SK-N-SH (cell line): Measurements from ENCODE around the gene ZNF563. TPM values are rescaled to one million over a fixed set of nuclear protein-coding genes. Genes with fewer than 3 reads are reported as not detected.

ENCODE experiments used
- CTCF ChIA-PET: fragments of 300-600, 350-600 bp; formaldehyde crosslinking; extraction: SDS; loops from one replicate; lab custom pipeline; 2021; lab: Yijun Ruan, JAX
- POLR2A ChIA-PET: fragments of 350-600 bp; sonication (Branson Sonifier 250); formaldehyde crosslinking; extraction: SDS; loops from one replicate; lab custom pipeline; 2020; ENCODE audit warnings: antibody characterized with exemption, inconsistent platforms; lab: Yijun Ruan, JAX
- DNase-seq: peaks from one replicate; pipeline ENCODE4 v3.0.0; 2012
- H2AFZ ChIP-seq: fragments of 200-600 bp; sonication (generic); 2 replicates; pipeline ENCODE4 v1.8.1; 2016; ENCODE audit warnings: antibody characterized with exemption, mild to moderate bottlenecking, low read depth
- H3F3A ChIP-seq: fragments of 200-600 bp; sonication (generic); replicated peaks from 2 replicates; pipeline ENCODE3; 2016; ENCODE audit warnings: antibody characterized with exemption, mild to moderate bottlenecking; ENCODE audit not compliant: insufficient read depth
- H3K27ac ChIP-seq, 2 experiments: fragments of 200-500 bp in 1 of 2; fragments of 200-600 bp in 1 of 2; sonication (Bioruptor generic) in 1 of 2; sonication (generic), shearing (Covaris generic) in 1 of 2; 2 replicates each; pipeline versions ENCODE4 v1.5.1 to v1.6.1; 2014 to 2016; ENCODE audit warnings: low read depth in 2 of 2, inconsistent platforms in 1 of 2, low read length in 1 of 2, mild to moderate bottlenecking in 1 of 2, mixed read lengths in 1 of 2
- H3K27me3 ChIP-seq: fragments of 200-600 bp; sonication (generic), shearing (Covaris generic); 2 replicates; pipeline ENCODE4 v1.6.1; 2016; ENCODE audit warnings: mixed run types; ENCODE audit not compliant: insufficient read depth
- H3K36me3 ChIP-seq, 2 experiments: fragments of 200-500 bp in 1 of 2; fragments of 200-600 bp in 1 of 2; sonication (Bioruptor generic) in 1 of 2; sonication (generic) in 1 of 2; replicated peaks in 1 of 2; 2 replicates each; pipeline versions ENCODE3 to v1.5.1; 2014 to 2016; ENCODE audit warnings: low read length in 1 of 2, mild to moderate bottlenecking in 1 of 2; ENCODE audit not compliant: insufficient read depth in 2 of 2, control insufficient read depth in 1 of 2
- H3K4me1 ChIP-seq, 2 experiments: fragments of 200-500 bp in 1 of 2; fragments of 200-600 bp in 1 of 2; sonication (Bioruptor generic) in 1 of 2; sonication (generic), shearing (Covaris generic) in 1 of 2; 2 replicates each; pipeline versions ENCODE4 v1.5.1 to v1.6.1; 2014 to 2016; ENCODE audit warnings: low read depth in 1 of 2, low read length in 1 of 2, mixed run types in 1 of 2; ENCODE audit not compliant: insufficient read depth in 2 of 2, control insufficient read depth in 1 of 2
- H3K4me2 ChIP-seq: fragments of 200-600 bp; sonication (generic), shearing (Covaris generic); 2 replicates; pipeline ENCODE4 v1.6.1; 2017; ENCODE audit warnings: mixed run types
- H3K4me3 ChIP-seq, 2 experiments: fragments of 200-500 bp in 1 of 2; fragments of 200-600 bp in 1 of 2; sonication (Bioruptor generic) in 1 of 2; sonication (generic), shearing (Covaris generic) in 1 of 2; 2 replicates each; pipeline versions ENCODE4 v1.5.1 to v1.8.1; 2014 to 2016; ENCODE audit warnings: low read depth in 2 of 2, inconsistent platforms in 1 of 2, low read length in 1 of 2, mild to moderate bottlenecking in 1 of 2, mixed read lengths in 1 of 2, moderate library complexity in 1 of 2
- H3K79me2 ChIP-seq: fragments of 200-600 bp; sonication (generic); 2 replicates; pipeline ENCODE4 v1.8.1; 2017; ENCODE audit warnings: mild to moderate bottlenecking; ENCODE audit not compliant: insufficient read depth
- H3K9ac ChIP-seq: fragments of 200-600 bp; sonication (generic); 2 replicates; pipeline ENCODE4 v1.6.1; 2017; ENCODE audit warnings: mixed run types
- H3K9me2 ChIP-seq: fragments of 200-600 bp; sonication (generic); 2 replicates; pipeline ENCODE4 v1.6.1; 2017; ENCODE audit warnings: mixed run types
- H3K9me3 ChIP-seq: fragments of 200-600 bp; sonication (generic); 2 replicates; pipeline ENCODE4 v1.6.1; 2017; ENCODE audit warnings: mixed run types, mild to moderate bottlenecking, moderate library complexity
- H4K20me1 ChIP-seq: fragments of 200-600 bp; sonication (generic); 2 replicates; pipeline ENCODE4 v1.6.1; 2017; ENCODE audit warnings: mild to moderate bottlenecking, mixed run types; ENCODE audit not compliant: insufficient read depth
- FOSL2 ChIP-seq: IDR thresholded peaks from 2 replicates; pipeline ENCODE4 v1.4.0; 2012; ENCODE audit warnings: low read depth, mild to moderate bottlenecking, moderate library complexity, borderline replicate concordance
- FOXJ3 ChIP-seq: sonication (generic); formaldehyde crosslinking; IDR thresholded peaks from 2 replicates; pipeline ENCODE4 v1.5.1; 2020; ENCODE audit warnings: mild to moderate bottlenecking, missing genetic modification reagents
- FOXM1 ChIP-seq: IDR thresholded peaks from 2 replicates; pipeline ENCODE4 v1.4.0; 2012; ENCODE audit warnings: low read depth, mild to moderate bottlenecking
- GABPA ChIP-seq: IDR thresholded peaks from 2 replicates; pipeline ENCODE4 v1.4.0; 2012; ENCODE audit warnings: low read depth, mild to moderate bottlenecking
- MXI1 ChIP-seq: IDR thresholded peaks from 2 replicates; pipeline ENCODE4 v1.6.1; 2012; ENCODE audit warnings: mild to moderate bottlenecking, low read depth, low read length, improper control_type of control experiment
- POLR2AphosphoS5 ChIP-seq: IDR thresholded peaks from 2 replicates; pipeline ENCODE4 v1.6.1; 2012; ENCODE audit warnings: low read depth, low read length
- RAD21 ChIP-seq: IDR thresholded peaks from 2 replicates; pipeline ENCODE4 v1.6.1; 2012; ENCODE audit warnings: mild to moderate bottlenecking, low read length
- RCOR1 ChIP-seq: fragments of 150-350 bp; IDR thresholded peaks from 2 replicates; pipeline ENCODE4 v1.6.1; 2017; ENCODE audit warnings: antibody characterized with exemption, low read length
- RFX5 ChIP-seq: IDR thresholded peaks from 2 replicates; pipeline ENCODE4 v1.6.1; 2012; ENCODE audit warnings: mild to moderate bottlenecking, improper control_type of control experiment, low read length
- RXRA ChIP-seq: IDR thresholded peaks from 2 replicates; pipeline ENCODE4 v1.4.0; 2012; ENCODE audit warnings: low read depth, mild to moderate bottlenecking, borderline replicate concordance
- SIN3A ChIP-seq: IDR thresholded peaks from 2 replicates; pipeline ENCODE4 v1.6.1; 2012; ENCODE audit warnings: low read depth, mild to moderate bottlenecking, low read length, moderate library complexity, borderline replicate concordance
- SMC3 ChIP-seq: IDR thresholded peaks from 2 replicates; pipeline ENCODE4 v1.6.1; 2012; ENCODE audit warnings: low read depth, low read length, improper control_type of control experiment
- TCF12 ChIP-seq: IDR thresholded peaks from 2 replicates; pipeline ENCODE4 v1.4.0; 2012
- TEAD4 ChIP-seq: IDR thresholded peaks from 2 replicates; pipeline ENCODE4 v1.4.0; 2012; ENCODE audit warnings: mild to moderate bottlenecking, borderline replicate concordance; ENCODE audit not compliant: insufficient read depth
- ZBTB33 ChIP-seq: IDR thresholded peaks from 2 replicates; pipeline ENCODE4 v1.4.0; 2012; ENCODE audit warnings: low read depth, borderline replicate concordance
- WGBS: methylation state at CpG from one replicate; pipeline ENCODE4 v1.1.6; 2017; ENCODE audit warnings: low lambda C conversion rate; 5-methylcytosine and 5-hydroxymethylcytosine counted together
- polyA plus RNA-seq, 3 experiments: library from polyadenylated mRNA; depleted of rRNA; stranded (reverse); fragments of >200 nt; gene quantifications; 2 replicates each; pipeline ENCODE4 v1.2.3, GENCODE V29; 2012
- TF ChIP-seq, protein P1 (sequence below): IDR thresholded peaks from 2 replicates; pipeline ENCODE4 v1.4.0; 2012; ENCODE audit warnings: low read depth
- TF ChIP-seq, protein P2 (sequence below): fragments of 150-350 bp; IDR thresholded peaks from 2 replicates; pipeline ENCODE4 v1.6.1; 2016; ENCODE audit warnings: mild to moderate bottlenecking, low read depth, low read length
- TF ChIP-seq, protein P3 (sequence below): IDR thresholded peaks from 2 replicates; pipeline ENCODE4 v1.6.1; 2012; ENCODE audit warnings: mild to moderate bottlenecking, low read depth, low read length, moderate library complexity

The ZNF563 gene
- polyA plus RNA-seq, 1 of the 3 experiments (the other 2 are of a cell fraction) = 0.99 TPM

DNA sequence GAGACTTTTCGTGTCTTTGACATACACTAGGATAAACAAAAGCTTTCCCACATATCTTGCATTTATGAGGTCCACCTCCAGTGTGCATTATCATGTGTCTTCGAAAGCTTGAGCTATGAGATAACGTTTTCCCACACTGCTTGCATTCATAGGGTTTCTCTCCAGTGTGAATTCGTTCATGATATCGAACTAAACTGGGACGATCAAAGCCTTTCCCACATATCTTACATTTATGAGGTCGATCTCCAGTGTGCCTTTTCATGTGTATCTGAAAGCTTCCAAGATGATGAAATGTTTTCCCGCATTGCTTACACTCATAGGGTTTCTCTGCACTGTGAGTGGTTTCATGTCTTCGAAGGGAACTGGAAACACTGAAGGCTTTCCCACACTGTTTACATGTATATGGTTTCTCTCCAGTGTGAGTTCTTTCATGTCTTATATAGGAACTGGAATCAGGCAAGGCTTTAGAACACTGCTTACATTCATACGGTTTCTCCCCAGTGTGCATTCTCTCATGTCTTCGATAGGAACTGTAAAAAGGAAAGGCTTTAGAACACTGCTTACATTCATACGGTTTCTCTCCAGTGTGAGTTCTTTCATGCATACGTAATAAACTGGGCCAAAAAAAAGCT, 14.5 kb downstream of the ZNF563 start:
- H3K9ac ChIP-seq = no peak overlapping the region
- no peak overlapping the region for H2AFZ ChIP-seq
- no peaks in the 10 kb centered on the region for H4K20me1 ChIP-seq
- H3F3A ChIP-seq = no peaks in the 10 kb centered on the region
- no peak overlapping the region for H3K27ac ChIP-seq
- no peaks in the 10 kb centered on the region for H3K9me2 ChIP-seq
- no peaks in the 10 kb centered on the region for H3K9me3 ChIP-seq
- H3K4me2 ChIP-seq = no peak overlapping the region
- H3K27me3 ChIP-seq = no peaks in the 10 kb centered on the region
- no peak for DNase-seq
- H3K4me1 ChIP-seq = no peaks in the 10 kb centered on the region
- ChIA-PET POLR2A (no interaction called here), CTCF (no interaction called here)
- WGBS = 62% methylated on average over 13 of the region's 13 CpGs
- H3K36me3 ChIP-seq = peaks cover 4 to 32% of the 10 kb centered on the region in 2 experiments
- no peaks in the 10 kb centered on the region; the same call in 1 of the 2 replicates for H3K79me2 ChIP-seq
- TF ChIP-seq FOSL2 (no peak), GABPA (no peak), TCF12 (no peak), TEAD4 (no peak), SIN3A (no peak), ZBTB33 (no peak), MXI1 (no peak), FOXJ3 (CRISPR knock-in tag) (no peak), RAD21 (no peak), POLR2AphosphoS5 (no peak), SMC3 (no peak), FOXM1 (no peak), RFX5 (no peak), RCOR1 (no peak), RXRA (no peak)
- TF ChIP-seq, protein P1, sequence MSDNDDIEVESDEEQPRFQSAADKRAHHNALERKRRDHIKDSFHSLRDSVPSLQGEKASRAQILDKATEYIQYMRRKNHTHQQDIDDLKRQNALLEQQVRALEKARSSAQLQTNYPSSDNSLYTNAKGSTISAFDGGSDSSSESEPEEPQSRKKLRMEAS = no peak
- TF ChIP-seq, protein P2, sequence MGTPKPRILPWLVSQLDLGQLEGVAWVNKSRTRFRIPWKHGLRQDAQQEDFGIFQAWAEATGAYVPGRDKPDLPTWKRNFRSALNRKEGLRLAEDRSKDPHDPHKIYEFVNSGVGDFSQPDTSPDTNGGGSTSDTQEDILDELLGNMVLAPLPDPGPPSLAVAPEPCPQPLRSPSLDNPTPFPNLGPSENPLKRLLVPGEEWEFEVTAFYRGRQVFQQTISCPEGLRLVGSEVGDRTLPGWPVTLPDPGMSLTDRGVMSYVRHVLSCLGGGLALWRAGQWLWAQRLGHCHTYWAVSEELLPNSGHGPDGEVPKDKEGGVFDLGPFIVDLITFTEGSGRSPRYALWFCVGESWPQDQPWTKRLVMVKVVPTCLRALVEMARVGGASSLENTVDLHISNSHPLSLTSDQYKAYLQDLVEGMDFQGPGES = no peak
- TF ChIP-seq, protein P3, sequence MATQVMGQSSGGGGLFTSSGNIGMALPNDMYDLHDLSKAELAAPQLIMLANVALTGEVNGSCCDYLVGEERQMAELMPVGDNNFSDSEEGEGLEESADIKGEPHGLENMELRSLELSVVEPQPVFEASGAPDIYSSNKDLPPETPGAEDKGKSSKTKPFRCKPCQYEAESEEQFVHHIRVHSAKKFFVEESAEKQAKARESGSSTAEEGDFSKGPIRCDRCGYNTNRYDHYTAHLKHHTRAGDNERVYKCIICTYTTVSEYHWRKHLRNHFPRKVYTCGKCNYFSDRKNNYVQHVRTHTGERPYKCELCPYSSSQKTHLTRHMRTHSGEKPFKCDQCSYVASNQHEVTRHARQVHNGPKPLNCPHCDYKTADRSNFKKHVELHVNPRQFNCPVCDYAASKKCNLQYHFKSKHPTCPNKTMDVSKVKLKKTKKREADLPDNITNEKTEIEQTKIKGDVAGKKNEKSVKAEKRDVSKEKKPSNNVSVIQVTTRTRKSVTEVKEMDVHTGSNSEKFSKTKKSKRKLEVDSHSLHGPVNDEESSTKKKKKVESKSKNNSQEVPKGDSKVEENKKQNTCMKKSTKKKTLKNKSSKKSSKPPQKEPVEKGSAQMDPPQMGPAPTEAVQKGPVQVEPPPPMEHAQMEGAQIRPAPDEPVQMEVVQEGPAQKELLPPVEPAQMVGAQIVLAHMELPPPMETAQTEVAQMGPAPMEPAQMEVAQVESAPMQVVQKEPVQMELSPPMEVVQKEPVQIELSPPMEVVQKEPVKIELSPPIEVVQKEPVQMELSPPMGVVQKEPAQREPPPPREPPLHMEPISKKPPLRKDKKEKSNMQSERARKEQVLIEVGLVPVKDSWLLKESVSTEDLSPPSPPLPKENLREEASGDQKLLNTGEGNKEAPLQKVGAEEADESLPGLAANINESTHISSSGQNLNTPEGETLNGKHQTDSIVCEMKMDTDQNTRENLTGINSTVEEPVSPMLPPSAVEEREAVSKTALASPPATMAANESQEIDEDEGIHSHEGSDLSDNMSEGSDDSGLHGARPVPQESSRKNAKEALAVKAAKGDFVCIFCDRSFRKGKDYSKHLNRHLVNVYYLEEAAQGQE = no peak
- no peak overlapping the region for H3K4me3 ChIP-seq
